K562 (cell line): ENCODE results near the gene TMSB4X. TPM values are rescaled to one million over a fixed set of nuclear protein-coding genes. Genes with fewer than 3 reads are reported as not detected.

Experiments
- ATF6 ChIP-seq: sonication (generic); formaldehyde crosslinking; IDR thresholded peaks from 2 replicates; pipeline ENCODE4 v1.4.0; 2020; ENCODE audit warnings: mild to moderate bottlenecking, missing genetic modification reagents
- CEBPB ChIP-seq: fragments of 450-650 bp; IDR thresholded peaks from 2 replicates; pipeline ENCODE4 v1.6.1; 2016; ENCODE audit warnings: missing genetic modification characterization, missing compliant biosample characterization
- CTCFL ChIP-seq: IDR thresholded peaks from 2 replicates; pipeline ENCODE4 v1.6.1; 2011; ENCODE audit warnings: borderline replicate concordance, low read depth, mild to moderate bottlenecking, moderate library complexity, low read length; ENCODE audit not compliant: insufficient read depth, poor library complexity, severe bottlenecking
- HNRNPLL ChIP-seq: fragments of 200-400 bp; formaldehyde crosslinking; IDR thresholded peaks from 2 replicates; pipeline ENCODE4 v1.6.1; 2017; ENCODE audit warnings: low read length, low read depth, mild to moderate bottlenecking; ENCODE audit not compliant: poor library complexity, severe bottlenecking
- ILK ChIP-seq: fragments of 450-650 bp; IDR thresholded peaks from 2 replicates; pipeline ENCODE4 v1.6.1; 2016; ENCODE audit warnings: missing genetic modification characterization, low read depth, mild to moderate bottlenecking, missing compliant biosample characterization, moderate library complexity, borderline replicate concordance
- PBX2 ChIP-seq, 2 experiments: IDR thresholded peaks in 1 of 2; conservative IDR thresholded peaks in 1 of 2; 2 replicates each; pipeline ENCODE4 v1.6.1; 2016; ENCODE audit warnings: low read depth in 2 of 2, mild to moderate bottlenecking in 1 of 2, missing compliant biosample characterization in 1 of 2, missing genetic modification characterization in 1 of 2, moderate library complexity in 1 of 2
- SETDB1 ChIP-seq: IDR thresholded peaks from one replicate; pipeline ENCODE4 v1.6.1; 2012; ENCODE audit warnings: low read length, control low read depth, inconsistent platforms
- SFPQ ChIP-seq: fragments of 200-400 bp; formaldehyde crosslinking; IDR thresholded peaks from 2 replicates; pipeline ENCODE4 v1.6.1; 2017; ENCODE audit warnings: mild to moderate bottlenecking, low read depth, low read length, moderate library complexity
- SLC30A9 ChIP-seq: fragments of 250-450 bp; sonication (Bioruptor Pico); IDR thresholded peaks from 2 replicates; pipeline ENCODE4 v1.8.0; 2022; ENCODE audit warnings: mild to moderate bottlenecking, moderate library complexity
- TEAD4 ChIP-seq, 2 experiments: sonication (generic) in 1 of 2; formaldehyde crosslinking in 1 of 2; IDR thresholded peaks; 2 replicates each; pipeline versions ENCODE4 v1.6.1 to v1.8.0; 2012 to 2022; ENCODE audit warnings: borderline replicate concordance in 1 of 2, inconsistent platforms in 1 of 2, low read length in 1 of 2, mild to moderate bottlenecking in 1 of 2, missing genetic modification reagents in 1 of 2
- YY1 ChIP-seq, 3 experiments: IDR thresholded peaks; 2 replicates each; pipeline ENCODE4 v1.6.1; 2011; ENCODE audit warnings: low read length in 2 of 3, mild to moderate bottlenecking in 2 of 3, moderate library complexity in 2 of 3, borderline replicate concordance in 1 of 3, control low read depth in 1 of 3, low read depth in 1 of 3; ENCODE audit not compliant: insufficient read depth in 3 of 3, insufficient replicate concordance in 2 of 3, control insufficient read depth in 1 of 3, insufficient read length in 1 of 3; ENCODE audit errors: extremely low read depth in 1 of 3
- ZHX1 ChIP-seq: fragments of 150-350 bp; conservative IDR thresholded peaks from 2 replicates; pipeline ENCODE4 v1.6.1; 2014; ENCODE audit warnings: low read length
- polyA plus RNA-seq, 8 experiments: library from polyadenylated mRNA; depleted of rRNA in 4 of 8; stranded (reverse) in 5 of 8; unstranded in 3 of 8; fragments of >200 nt; fragmentation: Nextera tagmentation in 2 of 8; fragmentation: Illumina TruSeq in 1 of 8; extraction: Ambion mirVana in 2 of 8; extraction: Trizol in 1 of 8; gene quantifications; 2 replicates each; pipeline versions ENCODE4 v1.2.1 to v1.2.3, GENCODE V29; 2011 to 2014; ENCODE audit warnings: inconsistent platforms in 1 of 8, missing spikeins in 1 of 8
- total RNA-seq, 7 experiments: library from RNA; depleted of rRNA in 6 of 7; stranded (reverse); fragments of >200 nt in 6 of 7; fragmentation: Illumina TruSeq in 2 of 7; extraction: Trizol in 2 of 7; gene quantifications; 2 replicates each; pipeline versions ENCODE4 v1.2.1 to v1.2.3, GENCODE V29; 2011 to 2021; ENCODE audit warnings: low replicate concordance in 1 of 7

The TMSB4X gene
- total and polyA plus RNA-seq, 9 of the 15 experiments (the other 6 are each of a cell fraction or from before 2014, with no cell fraction given): 1,035 to 2,035 (median 1,529) TPM

- TF ChIP-seq ATF6 (CRISPR knock-in tag) (no peak), CTCFL (no peak), SETDB1 (no peak), PBX2 (CRISPR knock-in tag; IDR thresholded peaks at IDR 0.05; ENCODE audit: low read depth) (no peak), PBX2 (tag; conservative IDR thresholded peaks at IDR 0.05; ENCODE audit: low read depth) (no peak), SLC30A9 (no peak), HNRNPLL (no peak), CEBPB (tag) (no peak), TEAD4 (IDR thresholded peaks at IDR 0.05; ENCODE audit: low read length) (0 out of 2 replicates have a peak, but pooled peaks have one; percentile 8), TEAD4 (CRISPR knock-in tag; IDR thresholded peaks at IDR 0.05; ENCODE audit: borderline replicate concordance) (no peak), YY1 (IDR thresholded peaks at IDR 0.05; ENCODE audit: borderline replicate concordance in 1 of 3, control insufficient read depth in 1 of 3, extremely low read depth in 1 of 3, insufficient read depth in 3 of 3, insufficient read length in 1 of 3, insufficient replicate concordance in 2 of 3, low read depth in 1 of 3, low read length in 2 of 3) (peak in 1 of 3 experiments; percentile 63), ZHX1 (no peak), ILK (tag) (no peak), SFPQ (no peak)
Measured at GRCh38 chrX:12962041-12962504, 12.8 kb upstream of the TMSB4X start (continued).
